IPS-15b (cell line): ENCODE measurements around the gene HDAC5.

ENCODE experiments used
- H3K27me3 ChIP-seq: one replicate; pipeline ENCODE4 v1.6.1; 2013; ENCODE audit warnings: low read length; ENCODE audit not compliant: control insufficient read depth, insufficient read depth
- H3K36me3 ChIP-seq: one replicate; pipeline ENCODE4 v1.6.1; 2013; ENCODE audit warnings: low read length; ENCODE audit not compliant: control insufficient read depth, insufficient read depth
- H3K4me1 ChIP-seq: one replicate; pipeline ENCODE4 v1.6.1; 2013; ENCODE audit warnings: mild to moderate bottlenecking, low read length; ENCODE audit not compliant: control insufficient read depth, insufficient read depth
- H3K4me3 ChIP-seq: one replicate; pipeline ENCODE4 v1.5.1; 2013; ENCODE audit warnings: low read depth, low read length
- H3K9ac ChIP-seq: one replicate; pipeline ENCODE4 v1.6.1; 2013; ENCODE audit warnings: low read depth, mild to moderate bottlenecking, low read length
- H3K9me3 ChIP-seq: one replicate; pipeline ENCODE4 v1.6.1; 2013; ENCODE audit warnings: mild to moderate bottlenecking, low read length; ENCODE audit not compliant: control insufficient read depth, insufficient read depth

Gene HDAC5

DNA sequence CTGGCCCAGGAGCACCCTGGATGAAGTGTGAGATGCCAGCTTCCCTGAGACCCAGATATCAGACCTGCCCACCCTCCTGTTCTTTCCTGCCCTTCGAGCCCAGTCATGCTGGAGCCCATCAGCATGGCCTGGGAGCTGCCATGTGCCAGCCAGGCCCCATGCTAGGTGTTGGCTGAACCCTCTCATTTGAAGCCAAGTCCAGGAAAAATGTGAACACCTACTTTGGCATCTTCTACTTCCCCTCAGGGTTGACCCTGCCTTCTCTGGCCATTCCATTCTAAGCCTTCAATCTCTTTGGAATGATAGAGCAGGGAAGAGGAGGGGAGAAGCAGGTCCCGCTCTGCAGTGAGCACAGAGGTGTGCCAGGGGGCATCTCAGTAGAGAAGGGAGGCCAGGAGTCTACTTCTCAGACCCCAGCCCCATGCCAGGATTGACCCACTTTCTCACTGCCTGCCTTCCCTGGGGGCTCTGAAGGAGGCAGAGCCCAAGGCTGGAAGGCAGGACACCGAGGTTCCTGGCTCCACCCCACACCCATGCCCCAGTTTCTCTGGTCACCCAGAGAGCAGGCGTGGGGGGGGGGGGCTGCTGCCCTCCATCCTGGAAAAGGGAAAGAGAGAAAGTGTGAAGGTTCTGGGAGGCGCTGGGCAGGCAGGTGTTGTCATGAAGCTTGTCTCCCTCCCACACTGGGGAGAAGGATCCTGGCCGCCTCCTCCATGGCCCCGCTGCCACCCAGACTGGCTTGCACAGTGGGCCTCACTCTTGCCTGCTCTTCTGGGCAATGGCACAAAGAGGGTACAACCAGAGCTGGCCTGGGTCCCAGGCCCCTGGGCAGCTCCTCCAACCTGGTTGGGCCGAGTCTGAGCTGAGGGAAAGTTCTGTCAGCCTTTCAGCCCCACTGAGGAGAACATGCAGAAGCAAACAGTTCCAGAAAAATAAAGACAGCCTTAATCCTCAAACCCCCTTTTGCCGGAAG lies 9.3 kb downstream of the HDAC5 start:
- H3K4me3 ChIP-seq = no peak overlapping the region
- H3K36me3 ChIP-seq = peaks cover 14% of the 10 kb centered on the region
- no peaks in the 10 kb centered on the region for H3K9me3 ChIP-seq
- H3K27me3 ChIP-seq = no peaks in the 10 kb centered on the region
- no peak overlapping the region for H3K9ac ChIP-seq
- H3K4me1 ChIP-seq = peaks cover 30% of the 10 kb centered on the region

- H3K4me3 ChIP-seq = no peak overlapping the region
- H3K4me1 ChIP-seq = peaks cover 28% of the 10 kb centered on the region
- no peaks in the 10 kb centered on the region for H3K27me3 ChIP-seq
- peaks cover 14% of the 10 kb centered on the region for H3K36me3 ChIP-seq
- no peak overlapping the region for H3K9ac ChIP-seq
- H3K9me3 ChIP-seq = no peaks in the 10 kb centered on the region
Measured at GRCh38 chr17:44113382-44113781, 10.1 kb downstream of the HDAC5 start.

DNA sequence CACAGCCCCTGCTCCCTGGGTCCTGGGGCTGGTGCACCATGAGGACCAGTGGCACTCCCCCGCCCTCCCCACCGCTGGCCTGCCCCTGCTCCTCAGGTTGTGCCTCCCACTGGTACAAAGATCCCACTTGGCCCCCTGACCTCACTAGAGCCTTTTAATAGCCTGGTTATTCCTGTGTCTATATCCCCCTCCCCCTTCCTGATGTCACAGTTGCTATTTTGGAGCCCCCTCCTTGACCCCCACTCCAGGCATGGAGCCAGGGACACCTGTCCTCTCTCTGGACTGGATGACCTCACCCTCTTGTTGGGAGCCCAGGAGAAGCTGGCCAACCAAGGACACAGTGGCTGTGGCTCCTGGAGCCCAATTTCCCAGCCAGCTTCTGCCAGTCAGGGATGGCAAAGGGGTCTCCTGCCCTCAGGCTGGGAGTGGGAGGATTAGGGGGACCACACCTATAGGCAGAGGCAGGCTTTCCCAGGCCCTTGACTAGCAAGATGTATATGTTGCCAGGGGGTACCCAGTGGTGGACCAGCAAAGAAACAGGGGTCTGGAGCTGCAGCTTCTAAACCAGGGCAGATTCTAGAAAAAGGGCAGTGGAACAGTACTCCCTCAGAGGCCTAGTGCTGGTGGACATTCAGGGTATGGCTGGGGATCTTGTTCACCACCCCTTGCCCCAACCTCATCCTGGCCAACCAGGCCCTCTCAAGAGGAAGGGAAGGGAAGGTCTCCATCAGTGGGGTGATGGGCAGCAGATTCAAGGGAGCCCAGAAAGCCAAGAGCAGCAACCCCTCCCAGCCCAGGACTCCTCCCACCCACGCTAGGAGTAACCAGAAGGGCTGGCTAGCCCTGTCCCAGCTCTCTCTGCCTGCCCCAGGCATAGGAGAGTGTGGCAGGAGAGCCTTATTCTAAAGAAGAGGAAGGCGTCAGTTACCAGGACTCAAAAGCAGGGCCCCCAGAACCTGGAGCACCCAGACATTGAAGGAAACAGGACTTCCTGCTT lies 10.9 kb downstream of the HDAC5 start:
- no peaks in the 10 kb centered on the region for H3K27me3 ChIP-seq
- H3K9me3 ChIP-seq = no peaks in the 10 kb centered on the region
- no peak overlapping the region for H3K9ac ChIP-seq
- peaks cover 14% of the 10 kb centered on the region for H3K36me3 ChIP-seq
- peaks cover 21% of the 10 kb centered on the region for H3K4me1 ChIP-seq
- no peak overlapping the region for H3K4me3 ChIP-seq

DNA sequence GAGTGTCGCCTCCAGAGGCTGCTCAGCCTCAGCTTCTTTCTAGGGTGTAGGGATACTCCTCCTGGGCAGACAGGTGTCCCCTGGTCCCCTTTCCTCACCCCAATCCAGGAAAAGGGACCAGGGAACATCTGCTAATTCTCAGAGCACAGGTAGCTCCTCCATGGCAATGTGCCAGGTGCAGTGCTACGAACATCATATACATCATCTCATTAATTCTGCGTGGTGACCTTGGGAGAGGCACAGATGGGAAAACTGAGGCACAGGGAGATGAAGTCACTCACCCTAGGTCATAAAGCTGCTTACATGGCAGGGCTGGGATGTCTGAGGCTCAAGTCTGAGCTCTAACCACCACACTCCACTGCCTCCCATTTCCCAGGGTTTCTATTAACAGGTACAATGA lies 11.7 kb downstream of the HDAC5 start:
- Histone ChIP-seq H3K4me1 (peaks cover 20% of the 10 kb centered on the region), H3K36me3 (peaks cover 14% of the 10 kb centered on the region), H3K9me3 (no peaks in the 10 kb centered on the region), H3K9ac (no peak overlapping the region), H3K27me3 (no peaks in the 10 kb centered on the region), H3K4me3 (peak overlapping the region; percentile 11)

GRCh38 chr17:44110823-44111633 lies 12.4 kb downstream of the HDAC5 start:
- no peaks in the 10 kb centered on the region for H3K27me3 ChIP-seq
- H3K4me1 ChIP-seq = peaks cover 21% of the 10 kb centered on the region
- H3K9me3 ChIP-seq = no peaks in the 10 kb centered on the region
- peaks cover 14% of the 10 kb centered on the region for H3K36me3 ChIP-seq
- peak overlapping the region; percentile 52 for H3K4me3 ChIP-seq
- no peak overlapping the region for H3K9ac ChIP-seq

DNA sequence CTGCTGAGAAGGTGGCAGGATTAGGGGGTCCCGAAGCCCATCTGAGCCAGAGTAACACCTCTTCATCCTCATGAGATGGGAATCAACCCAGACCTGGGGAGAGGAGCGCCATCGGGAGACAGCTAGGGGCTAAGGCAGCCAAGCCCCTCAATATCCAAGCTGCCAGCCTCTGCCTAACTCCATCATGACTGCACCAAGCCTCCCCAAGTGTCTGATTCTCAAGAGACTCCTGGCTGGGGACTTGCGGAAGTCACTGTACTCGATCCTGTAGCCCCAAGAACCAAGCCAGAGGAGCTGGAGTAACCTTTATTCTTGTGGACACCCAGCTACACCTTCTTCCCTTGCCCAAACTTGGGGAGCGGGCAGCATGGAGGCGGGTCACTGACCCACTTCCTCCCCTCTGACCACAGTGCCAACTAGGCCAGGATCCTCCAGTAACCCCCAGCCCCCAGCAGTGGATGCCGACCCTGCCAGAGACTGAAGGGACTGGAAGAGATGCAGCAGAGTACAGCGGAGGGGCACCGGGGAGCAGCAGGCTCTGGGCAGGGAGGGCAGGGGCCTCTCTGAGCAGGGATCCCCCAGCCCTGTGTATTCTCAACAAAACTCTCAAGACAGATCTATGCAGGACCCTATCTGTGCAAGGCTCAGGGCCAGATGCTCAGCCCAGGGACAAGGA lies 13.3 kb downstream of the HDAC5 start:
- Histone ChIP-seq H3K27me3 (no peaks in the 10 kb centered on the region), H3K9me3 (no peaks in the 10 kb centered on the region), H3K9ac (no peak overlapping the region), H3K4me3 (peak overlapping the region; percentile 52), H3K36me3 (peaks cover 11% of the 10 kb centered on the region), H3K4me1 (peaks cover 22% of the 10 kb centered on the region)

- Histone ChIP-seq H3K9ac (peak overlapping the region; percentile 37), H3K4me1 (peaks cover 22% of the 10 kb centered on the region), H3K27me3 (no peaks in the 10 kb centered on the region), H3K9me3 (no peaks in the 10 kb centered on the region), H3K36me3 (peaks cover 4% of the 10 kb centered on the region), H3K4me3 (no peak overlapping the region)
Measured at GRCh38 chr17:44109312-44109630, 14.2 kb downstream of the HDAC5 start.

- no peaks in the 10 kb centered on the region for H3K27me3 ChIP-seq
- H3K9ac ChIP-seq = peak overlapping the region; percentile 37
- H3K36me3 ChIP-seq = no peaks in the 10 kb centered on the region
- no peaks in the 10 kb centered on the region for H3K9me3 ChIP-seq
- H3K4me3 ChIP-seq = no peak overlapping the region
- H3K4me1 ChIP-seq = peaks cover 22% of the 10 kb centered on the region
Measured at GRCh38 chr17:44108440-44109311, 14.8 kb downstream of the HDAC5 start.

DNA sequence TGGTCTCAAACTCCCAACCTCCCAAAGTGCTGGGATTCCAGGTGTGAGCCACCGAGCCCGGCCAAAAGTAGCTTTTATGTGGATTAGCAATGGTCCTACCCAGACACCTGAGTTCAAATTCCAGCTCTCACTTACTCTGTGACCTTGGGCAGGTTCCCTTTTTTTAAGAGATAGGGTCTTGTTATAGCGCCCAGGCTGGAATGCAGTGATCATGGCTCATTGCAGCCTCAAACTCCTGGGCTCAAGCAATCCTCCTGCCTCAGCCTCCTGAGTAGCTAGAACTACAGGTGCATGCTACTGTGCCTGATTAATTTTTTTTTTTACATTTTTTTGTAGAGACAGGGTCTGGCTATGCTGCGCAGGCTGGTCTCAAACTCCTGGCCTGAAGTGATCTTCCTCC lies 16.6 kb downstream of the HDAC5 start:
- Histone ChIP-seq H3K9ac (no peak overlapping the region), H3K4me1 (peaks cover 20% of the 10 kb centered on the region), H3K4me3 (no peak overlapping the region), H3K36me3 (no peaks in the 10 kb centered on the region), H3K27me3 (no peaks in the 10 kb centered on the region), H3K9me3 (no peaks in the 10 kb centered on the region)

DNA sequence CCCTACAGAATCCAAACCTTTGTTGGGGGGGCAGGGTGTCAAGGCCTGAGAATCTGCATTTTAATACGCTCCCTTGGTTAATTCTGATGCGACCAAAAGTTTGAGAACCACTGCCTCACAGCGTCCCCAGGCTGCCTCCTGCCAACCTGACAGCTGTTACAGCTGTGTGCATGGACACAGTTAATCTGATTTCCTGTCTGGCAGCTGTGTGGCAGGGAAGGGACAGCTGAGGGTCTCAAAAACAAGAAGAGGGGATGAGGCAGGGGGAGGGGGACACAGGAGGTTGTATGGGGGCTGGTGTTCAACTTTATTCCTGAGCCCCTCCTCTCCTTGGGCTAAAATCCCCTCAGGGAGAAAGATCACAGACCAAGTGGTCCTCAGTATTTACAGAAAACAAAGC lies 17.5 kb downstream of the HDAC5 start:
- H3K9ac ChIP-seq = no peak overlapping the region
- H3K4me3 ChIP-seq = no peak overlapping the region
- no peaks in the 10 kb centered on the region for H3K9me3 ChIP-seq
- H3K36me3 ChIP-seq = no peaks in the 10 kb centered on the region
- H3K4me1 ChIP-seq = peaks cover 14% of the 10 kb centered on the region
- H3K27me3 ChIP-seq = no peaks in the 10 kb centered on the region
